Body of pancreas (tissue), 4 donors: ENCODE measurements around the gene EYA3. TPM values are rescaled to one million over a fixed set of nuclear protein-coding genes. Genes with fewer than 3 reads are reported as not detected.
A peak's percentile ranks its signal among the peaks of the same experiment; 100 is the strongest.

ENCODE experiments used
- ATAC-seq: fragments of 150-250 bp; one replicate; pipeline ENCODE4 v1.9.1; 2016
- DNase-seq, 4 donors: peaks; one replicate each; pipeline ENCODE4 v3.0.0-alpha.2; 2019
- H3K27ac ChIP-seq, 4 donors: fragments of 200-600 bp; sonication (generic); 1 replicate in 3 of 4; 2 replicates in 1 of 4; pipeline versions ENCODE4 v1.5.1 to v1.6.1; 2016 to 2019; ENCODE audit warnings: mild to moderate bottlenecking in 1 of 4, mixed read lengths in 1 of 4, moderate library complexity in 1 of 4
- H3K27me3 ChIP-seq, 2 donors: fragments of 200-600 bp; sonication (generic); one replicate each; pipeline ENCODE4 v1.6.0; 2016; ENCODE audit warnings: mild to moderate bottlenecking in 1 of 2
- H3K36me3 ChIP-seq, 2 donors: fragments of 200-600 bp; sonication (generic); replicated peaks in 1 of 2; 2 replicates each; pipeline ENCODE4 v1.5.1; 2016; ENCODE audit warnings: low read depth in 2 of 2; ENCODE audit not compliant: insufficient read depth in 1 of 2
- H3K4me1 ChIP-seq: fragments of 200-600 bp; sonication (generic); one replicate; pipeline ENCODE4 v1.6.0; 2016
- H3K4me3 ChIP-seq, 2 donors: fragments of 200-600 bp; sonication (generic); 1 replicate in 1 of 2; 2 replicates in 1 of 2; pipeline ENCODE4 v1.5.1; 2016 to 2019
- H3K9me3 ChIP-seq, 3 donors: fragments of 200-600 bp; sonication (generic); 1 replicate in 2 of 3; 2 replicates in 1 of 3; pipeline ENCODE4 v1.5.1; 2016
- POLR2A ChIP-seq, 3 donors: fragments of 450-650 bp; IDR thresholded peaks; one replicate each; pipeline ENCODE4 v1.6.1; 2016; ENCODE audit warnings: antibody characterized with exemption in 3 of 3, mild to moderate bottlenecking in 2 of 3
- WGBS, 2 donors: methylation state at CpG; one replicate each; pipeline ENCODE4 v1.1.5; 2017; 5-methylcytosine and 5-hydroxymethylcytosine counted together
- intact Hi-C: fragments of 100-400 bp; cut with DNase I; formaldehyde crosslinking; loops from one replicate; pipeline ENCODE4 v1.15.1; 2023
- total RNA-seq, 2 donors: library from RNA; depleted of rRNA; stranded (reverse); fragments of >200 nt; gene quantifications; one replicate each; pipeline ENCODE4 v1.1.0, GENCODE V29; 2016
- TF ChIP-seq, protein P1 (sequence below), 7 experiments: fragments of 450-650 bp in 4 of 7; fragments of 200-600 bp in 3 of 7; sonication (generic) in 3 of 7; IDR thresholded peaks; one replicate each; pipeline ENCODE4 v1.5.1; 2016 to 2019; ENCODE audit warnings: antibody characterized with exemption in 7 of 7

EYA3 gene
- total RNA-seq, 2 donors from 2014 or later = 7.8 to 15.5 TPM

DNA sequence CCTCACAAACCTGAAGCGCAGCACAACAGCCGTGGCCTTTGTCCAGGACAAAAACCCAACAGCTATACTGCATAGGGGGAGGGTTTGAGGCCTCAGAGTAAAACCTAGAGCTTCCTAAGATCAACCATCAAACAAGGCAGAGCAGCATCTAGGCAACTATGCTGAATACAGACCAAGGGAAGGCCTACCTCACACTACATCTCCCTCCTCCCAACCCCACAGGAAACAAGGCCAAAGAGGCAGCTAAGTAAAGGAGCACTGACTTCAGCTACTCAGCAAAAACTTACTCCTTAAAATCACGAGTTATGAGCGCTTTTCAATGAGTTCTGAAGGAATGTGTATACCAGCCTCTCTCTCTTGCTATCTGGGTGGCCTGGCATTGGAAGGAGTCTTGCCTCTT lies 116.3 kb downstream of the EYA3 start:
- WGBS, 2 donors = 70 to 100% methylated on average over 4 of the region's 4 CpGs
- Histone ChIP-seq H3K9me3 (no peaks in the 10 kb centered on the region), H3K36me3 (peaks cover under 1 to 2% of the 10 kb centered on the region in 2 donors), H3K27ac (no peak overlapping the region), H3K4me1 (no peaks in the 10 kb centered on the region), H3K4me3 (no peak overlapping the region), H3K27me3 (no peaks in the 10 kb centered on the region)
- no peak for ATAC-seq
- TF ChIP-seq, protein P1, sequence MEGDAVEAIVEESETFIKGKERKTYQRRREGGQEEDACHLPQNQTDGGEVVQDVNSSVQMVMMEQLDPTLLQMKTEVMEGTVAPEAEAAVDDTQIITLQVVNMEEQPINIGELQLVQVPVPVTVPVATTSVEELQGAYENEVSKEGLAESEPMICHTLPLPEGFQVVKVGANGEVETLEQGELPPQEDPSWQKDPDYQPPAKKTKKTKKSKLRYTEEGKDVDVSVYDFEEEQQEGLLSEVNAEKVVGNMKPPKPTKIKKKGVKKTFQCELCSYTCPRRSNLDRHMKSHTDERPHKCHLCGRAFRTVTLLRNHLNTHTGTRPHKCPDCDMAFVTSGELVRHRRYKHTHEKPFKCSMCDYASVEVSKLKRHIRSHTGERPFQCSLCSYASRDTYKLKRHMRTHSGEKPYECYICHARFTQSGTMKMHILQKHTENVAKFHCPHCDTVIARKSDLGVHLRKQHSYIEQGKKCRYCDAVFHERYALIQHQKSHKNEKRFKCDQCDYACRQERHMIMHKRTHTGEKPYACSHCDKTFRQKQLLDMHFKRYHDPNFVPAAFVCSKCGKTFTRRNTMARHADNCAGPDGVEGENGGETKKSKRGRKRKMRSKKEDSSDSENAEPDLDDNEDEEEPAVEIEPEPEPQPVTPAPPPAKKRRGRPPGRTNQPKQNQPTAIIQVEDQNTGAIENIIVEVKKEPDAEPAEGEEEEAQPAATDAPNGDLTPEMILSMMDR (IDR thresholded peaks at IDR 0.05) = no peak
- TF ChIP-seq POLR2A (IDR thresholded peaks at IDR 0.05) = no peak
- DNase-seq = no peak
- intact Hi-C loops = no loop called here

GRCh38 chr1:27971674-27972073 lies 116.7 kb downstream of the EYA3 start:
- no peak for ATAC-seq
- intact Hi-C loops = no loop called here

DNA sequence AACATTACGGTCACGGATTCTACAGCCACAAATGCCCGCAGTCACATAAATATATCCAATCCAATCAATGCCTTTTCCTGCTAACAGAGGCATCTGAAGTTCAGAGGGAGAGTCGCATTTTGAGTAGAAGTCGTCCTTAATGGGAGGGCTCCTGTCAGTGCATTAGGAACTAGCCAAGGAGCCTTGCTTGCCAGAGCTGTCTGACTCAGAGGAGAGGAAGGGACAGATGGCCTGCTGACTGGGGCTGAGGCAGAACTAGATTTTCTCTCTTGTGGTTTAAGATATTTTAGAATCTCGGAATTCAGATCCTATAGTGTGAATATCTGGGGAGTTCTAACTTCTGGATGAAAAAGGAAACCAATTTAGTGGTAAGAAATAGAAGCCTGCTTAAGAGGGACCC lies 118.0 kb downstream of the EYA3 start:
- WGBS, 2 donors = 82% methylated on average over 6 of the region's 6 CpGs
- peak in 1 of 4 donors; percentile 39 for DNase-seq
- H3K27ac ChIP-seq = no peak overlapping the region
- H3K4me3 ChIP-seq = no peak overlapping the region
- no peak for TF ChIP-seq POLR2A (IDR thresholded peaks at IDR 0.05)
- TF ChIP-seq, protein P1 (IDR thresholded peaks at IDR 0.05) = no peak
- no peaks in the 10 kb centered on the region for H3K27me3 ChIP-seq
- H3K36me3 ChIP-seq = peaks cover 5 to 12% of the 10 kb centered on the region in 2 donors
- H3K9me3 ChIP-seq = no peaks in the 10 kb centered on the region
- intact Hi-C loops = no loop called here
- no peak for ATAC-seq
- no peaks in the 10 kb centered on the region for H3K4me1 ChIP-seq

More at GRCh38 chr1:27971674-27972073, 116.7 kb downstream of the EYA3 start:
- Histone ChIP-seq H3K27ac (no peak overlapping the region), H3K4me1 (no peaks in the 10 kb centered on the region), H3K36me3 (peaks cover 4 to 5% of the 10 kb centered on the region in 2 donors), H3K4me3 (no peak overlapping the region), H3K9me3 (no peaks in the 10 kb centered on the region), H3K27me3 (no peaks in the 10 kb centered on the region)
- TF ChIP-seq, protein P1 (IDR thresholded peaks at IDR 0.05) = no peak
- no peak for TF ChIP-seq POLR2A (IDR thresholded peaks at IDR 0.05)
- no peak for DNase-seq

GRCh38 chr1:27968692-27969091 lies 119.7 kb downstream of the EYA3 start:
- no peaks in the 10 kb centered on the region for H3K9me3 ChIP-seq
- peaks cover 5 to 15% of the 10 kb centered on the region in 2 donors for H3K36me3 ChIP-seq
- no peaks in the 10 kb centered on the region for H3K27me3 ChIP-seq
- WGBS, 2 donors = 59 to 71% methylated on average over 3 of the region's 3 CpGs
- H3K4me3 ChIP-seq = no peak overlapping the region
- no peaks in the 10 kb centered on the region for H3K4me1 ChIP-seq
- DNase-seq = peak in 1 of 4 donors; percentile 18
- intact Hi-C loops = no loop called here
- no peak for ATAC-seq
- TF ChIP-seq, protein P1 (IDR thresholded peaks at IDR 0.05) = no peak
- no peak for TF ChIP-seq POLR2A (IDR thresholded peaks at IDR 0.05)
- H3K27ac ChIP-seq = no peak overlapping the region

DNA sequence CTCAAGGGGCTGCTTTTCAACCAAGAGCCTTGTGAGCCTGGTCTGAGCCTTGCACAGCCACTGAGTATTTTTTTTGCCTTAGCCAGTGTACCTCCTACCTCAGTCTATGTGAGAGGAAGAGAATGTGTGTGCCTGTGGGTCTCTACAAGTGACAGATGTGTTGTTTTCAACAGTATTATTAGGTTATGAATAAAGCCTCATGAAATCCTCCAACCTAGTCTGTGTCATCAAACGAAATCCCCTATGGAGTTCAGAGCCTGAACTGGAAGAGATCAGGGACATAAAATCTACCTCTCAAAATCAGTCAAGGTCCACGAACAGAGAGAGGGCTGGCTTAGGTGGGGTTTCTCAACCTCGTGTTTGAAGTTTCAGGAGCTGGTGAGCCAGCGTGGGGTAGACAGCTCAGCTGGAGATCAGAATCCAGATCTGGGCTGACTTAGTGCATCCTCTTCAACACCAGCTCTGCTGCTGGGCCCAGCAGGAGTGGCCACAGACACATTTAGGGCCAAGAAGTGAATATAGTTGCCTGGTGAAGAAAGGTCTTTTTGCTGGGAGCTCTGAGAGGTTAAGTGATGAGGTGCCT lies 120.4 kb downstream of the EYA3 start:
- Histone ChIP-seq H3K27me3 (no peaks in the 10 kb centered on the region), H3K27ac (no peak overlapping the region), H3K4me1 (no peaks in the 10 kb centered on the region), H3K4me3 (no peak overlapping the region), H3K36me3 (peaks cover 5 to 15% of the 10 kb centered on the region in 2 donors), H3K9me3 (no peaks in the 10 kb centered on the region)
- no peak for DNase-seq
- 66 to 82% methylated on average over 4 of the region's 4 CpGs for WGBS, 2 donors
- intact Hi-C loops = no loop called here
- no peak for ATAC-seq
- TF ChIP-seq POLR2A (IDR thresholded peaks at IDR 0.05) = no peak
- TF ChIP-seq, protein P1 (IDR thresholded peaks at IDR 0.05) = no peak
